ENCODE results near the gene KLHL29.

DNA sequence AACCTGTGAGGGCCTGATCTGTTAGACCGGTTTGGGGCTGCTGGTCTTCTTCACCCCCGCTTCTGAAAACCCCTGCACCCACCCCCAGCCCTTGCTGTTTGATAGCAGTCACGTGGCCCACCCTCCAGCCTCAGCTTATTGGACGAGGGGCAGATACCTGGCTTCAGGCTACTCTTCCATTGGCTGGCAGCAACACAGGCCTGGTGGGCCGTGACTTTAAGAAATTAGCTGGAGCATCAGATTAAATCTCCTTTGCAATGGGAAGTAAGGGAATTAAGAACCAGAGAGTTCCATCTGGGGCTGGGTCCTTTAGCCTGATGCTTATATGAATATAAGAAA is 107.3 kb downstream of the KLHL29 start:
- TF ChIP-seq, protein P1, sequence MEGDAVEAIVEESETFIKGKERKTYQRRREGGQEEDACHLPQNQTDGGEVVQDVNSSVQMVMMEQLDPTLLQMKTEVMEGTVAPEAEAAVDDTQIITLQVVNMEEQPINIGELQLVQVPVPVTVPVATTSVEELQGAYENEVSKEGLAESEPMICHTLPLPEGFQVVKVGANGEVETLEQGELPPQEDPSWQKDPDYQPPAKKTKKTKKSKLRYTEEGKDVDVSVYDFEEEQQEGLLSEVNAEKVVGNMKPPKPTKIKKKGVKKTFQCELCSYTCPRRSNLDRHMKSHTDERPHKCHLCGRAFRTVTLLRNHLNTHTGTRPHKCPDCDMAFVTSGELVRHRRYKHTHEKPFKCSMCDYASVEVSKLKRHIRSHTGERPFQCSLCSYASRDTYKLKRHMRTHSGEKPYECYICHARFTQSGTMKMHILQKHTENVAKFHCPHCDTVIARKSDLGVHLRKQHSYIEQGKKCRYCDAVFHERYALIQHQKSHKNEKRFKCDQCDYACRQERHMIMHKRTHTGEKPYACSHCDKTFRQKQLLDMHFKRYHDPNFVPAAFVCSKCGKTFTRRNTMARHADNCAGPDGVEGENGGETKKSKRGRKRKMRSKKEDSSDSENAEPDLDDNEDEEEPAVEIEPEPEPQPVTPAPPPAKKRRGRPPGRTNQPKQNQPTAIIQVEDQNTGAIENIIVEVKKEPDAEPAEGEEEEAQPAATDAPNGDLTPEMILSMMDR (IDR thresholded peaks at IDR 0.05): no peak
- TF ChIP-seq POLR2A (IDR thresholded peaks at IDR 0.05): no peak

Data from thyroid gland (tissue), 4 donors.